WI38 (cell line): ENCODE results near the gene GABRG3.

Experiments used
- H3K4me3 ChIP-seq: 2 replicates; pipeline ENCODE4 v1.5.1; 2011; ENCODE audit warnings: low read depth, mild to moderate bottlenecking, control low read depth, low read length
- CTCF ChIP-seq: IDR thresholded peaks from 2 replicates; pipeline ENCODE4 v1.5.1; 2012; ENCODE audit warnings: low read depth, mild to moderate bottlenecking, control low read depth, low read length

The GABRG3 gene

GRCh38 chr15:27256446-27256845 lies 285.5 kb downstream of the GABRG3 start:
- H3K4me3 ChIP-seq = no peak overlapping the region
- TF ChIP-seq CTCF = no peak

- no peak for TF ChIP-seq CTCF
- no peak overlapping the region for H3K4me3 ChIP-seq
These were observed 287.3 kb downstream of the GABRG3 start for GRCh38 chr15:27258287-27258686.

- no peak for TF ChIP-seq CTCF
- H3K4me3 ChIP-seq = no peak overlapping the region
These were observed 289.5 kb downstream of the GABRG3 start for GRCh38 chr15:27260523-27260922.

- TF ChIP-seq CTCF = no peak
- no peak overlapping the region for H3K4me3 ChIP-seq
These were observed 297.9 kb downstream of the GABRG3 start for GRCh38 chr15:27268923-27269322.

GRCh38 chr15:27271258-27271657 lies 300.3 kb downstream of the GABRG3 start:
- TF ChIP-seq CTCF = no peak
- H3K4me3 ChIP-seq = no peak overlapping the region

- H3K4me3 ChIP-seq = no peak overlapping the region
- no peak for TF ChIP-seq CTCF
These were observed 301.4 kb downstream of the GABRG3 start for GRCh38 chr15:27272427-27272826.

- H3K4me3 ChIP-seq = no peak overlapping the region
- TF ChIP-seq CTCF = no peak
These were observed 302.5 kb downstream of the GABRG3 start for GRCh38 chr15:27273506-27273905.
